Adrenal gland (tissue), 5 donors: Measurements from ENCODE around the gene NAV2.

Source experiments
- CTCF ChIP-seq, 6 experiments: fragments of 450-650 bp in 4 of 6; fragments of 200-600 bp in 2 of 6; sonication (generic) in 1 of 6; IDR thresholded peaks; 1 replicate in 5 of 6; 2 replicates in 1 of 6; pipeline versions ENCODE4 v1.5.1 to v1.8.0; 2016 to 2021; ENCODE audit warnings: antibody characterized with exemption in 6 of 6, mild to moderate bottlenecking in 2 of 6, moderate library complexity in 1 of 6
- POLR2A ChIP-seq, 2 donors: fragments of 450-650 bp; IDR thresholded peaks; one replicate each; pipeline ENCODE4 v1.6.1; 2017; ENCODE audit warnings: antibody characterized with exemption in 2 of 2, mild to moderate bottlenecking in 2 of 2, moderate library complexity in 1 of 2
- donor health status: DM: no; HTN: no; CAD: no.

GRCh38 chr11:19890308-19890707 lies 177.7 kb downstream of the NAV2 start:
- TF ChIP-seq POLR2A (IDR thresholded peaks at IDR 0.05), result no peak
- TF ChIP-seq CTCF (IDR thresholded peaks at IDR 0.05), result no peak
